PC-3 (cell line): ENCODE data around the gene CDC42BPB. TPM values are rescaled to one million over a fixed set of nuclear protein-coding genes. Genes with fewer than 3 reads are reported as not detected.

Source experiments
- ATAC-seq: fragments of 200-7000 bp; cut with Tn5 transposase; 2 replicates; pipeline ENCODE4 v1.9.1; 2020; ENCODE audit warnings: mild to moderate bottlenecking, moderate library complexity
- Bru-seq: library from RNA; stranded (reverse); fragments of 400-500 nt; gene quantifications from one replicate; lab custom pipeline; 2021; lab: Mats Ljungman, UMichigan
- BruChase-seq, 2 experiments: library from RNA; stranded (reverse); fragments of 400-500 nt; gene quantifications; one replicate each; lab custom pipeline; 2021; lab: Mats Ljungman, UMichigan
- BruUV-seq: library from RNA; stranded (reverse); fragments of 400-500 nt; replicated peaks from 2 replicates; lab custom pipeline; 2021; lab: Mats Ljungman, UMichigan
- CTCF ChIA-PET: fragments of 300-600 bp; sonication (Branson Sonifier 250); formaldehyde crosslinking; loops from one replicate; lab custom pipeline; 2022; ENCODE audit warnings: antibody characterized with exemption; lab: Charles Lee
- POLR2A ChIA-PET: fragments of 300-600 bp; sonication (Branson Sonifier 250); formaldehyde crosslinking; loops from one replicate; lab custom pipeline; 2022; ENCODE audit warnings: antibody characterized with exemption; ENCODE audit not compliant: unreplicated experiment; lab: Charles Lee
- DNase-seq: peaks from one replicate; pipeline ENCODE4 v3.0.0-alpha.2; 2015
- H2AFZ ChIP-seq: fragments of 300-600 bp; sonication (generic); 2 replicates; pipeline ENCODE4 v1.6.0; 2016; ENCODE audit warnings: antibody characterized with exemption, low read length
- H3F3A ChIP-seq: fragments of 300-600 bp; sonication (generic); one replicate; pipeline ENCODE4 v1.6.0; 2017; ENCODE audit warnings: antibody characterized with exemption, low read length, control low read depth, mild to moderate bottlenecking; ENCODE audit not compliant: unreplicated experiment
- H3K27ac ChIP-seq: fragments of 300-600 bp; sonication (generic); 2 replicates; pipeline ENCODE4 v1.5.1; 2016; ENCODE audit warnings: mild to moderate bottlenecking, low read length
- H3K27me3 ChIP-seq: fragments of 300-600 bp; sonication (generic); 2 replicates; pipeline ENCODE4 v1.6.1; 2016; ENCODE audit warnings: low read length, mixed read lengths
- H3K36me3 ChIP-seq: fragments of 300-600 bp; sonication (generic); 2 replicates; pipeline ENCODE4 v1.6.1; 2016; ENCODE audit warnings: low read depth, mixed run types, low read length, mixed read lengths
- H3K4me1 ChIP-seq: fragments of 300-600 bp; sonication (generic); 2 replicates; pipeline ENCODE4 v1.5.1; 2016; ENCODE audit warnings: low read length; ENCODE audit not compliant: insufficient read depth
- H3K4me2 ChIP-seq: fragments of 300-600 bp; sonication (generic); 2 replicates; pipeline ENCODE4 v1.6.0; 2016; ENCODE audit warnings: low read length
- H3K4me3 ChIP-seq: fragments of 300-600 bp; sonication (generic); 2 replicates; pipeline ENCODE4 v1.5.1; 2016; ENCODE audit warnings: mild to moderate bottlenecking, low read length, mixed read lengths
- H3K79me2 ChIP-seq: fragments of 300-600 bp; sonication (generic); 2 replicates; pipeline ENCODE4 v1.6.1; 2017; ENCODE audit warnings: low read length, mixed read lengths
- H3K9ac ChIP-seq: fragments of 300-600 bp; sonication (generic); 2 replicates; pipeline ENCODE4 v1.6.0; 2016; ENCODE audit warnings: mild to moderate bottlenecking, low read length
- H3K9me2 ChIP-seq: fragments of 300-600 bp; sonication (generic); replicated peaks from 2 replicates; pipeline ENCODE4 v1.6.1; 2016; ENCODE audit warnings: mixed run types, low read length, mixed read lengths
- H3K9me3 ChIP-seq: fragments of 300-600 bp; sonication (generic); 2 replicates; pipeline ENCODE4 v1.6.1; 2016; ENCODE audit warnings: low read length, mixed read lengths
- H4K20me1 ChIP-seq: fragments of 300-600 bp; sonication (generic); 2 replicates; pipeline ENCODE4 v1.6.1; 2016; ENCODE audit warnings: low read length, mixed read lengths
- CTCF ChIP-seq: fragments of 300-600 bp; sonication (generic); conservative IDR thresholded peaks from 2 replicates; pipeline ENCODE4 v1.5.1; 2017; ENCODE audit warnings: antibody characterized with exemption, low read depth, mild to moderate bottlenecking, low read length
- EZH2 ChIP-seq: fragments of 300-600 bp; sonication (generic); IDR thresholded peaks from one replicate; pipeline ENCODE4 v1.6.1; 2017; ENCODE audit warnings: antibody characterized with exemption, mild to moderate bottlenecking, low read length; ENCODE audit not compliant: unreplicated experiment
- EZH2phosphoT487 ChIP-seq: fragments of 300-600 bp; sonication (generic); IDR thresholded peaks from 2 replicates; pipeline ENCODE4 v1.6.1; 2018; ENCODE audit warnings: mild to moderate bottlenecking, antibody characterized with exemption, low read length, borderline replicate concordance
- intact Hi-C: fragments of 100-400 bp; cut with micrococcal nuclease; formaldehyde crosslinking; loops from 2 replicates; pipeline ENCODE4 v1.9.0; 2023
- long read RNA-seq: library from polyadenylated mRNA; unstranded; transcript quantifications from one replicate; pipeline ENCODE4 v2.0.0, GENCODE V29; 2021; ENCODE audit not compliant: unreplicated experiment
- total RNA-seq: library from RNA; depleted of rRNA; stranded (reverse); fragments of >200 nt; gene quantifications from 2 replicates; pipeline ENCODE4 v1.2.3, GENCODE V29; 2014; rRNA removed

The CDC42BPB gene, protein sequence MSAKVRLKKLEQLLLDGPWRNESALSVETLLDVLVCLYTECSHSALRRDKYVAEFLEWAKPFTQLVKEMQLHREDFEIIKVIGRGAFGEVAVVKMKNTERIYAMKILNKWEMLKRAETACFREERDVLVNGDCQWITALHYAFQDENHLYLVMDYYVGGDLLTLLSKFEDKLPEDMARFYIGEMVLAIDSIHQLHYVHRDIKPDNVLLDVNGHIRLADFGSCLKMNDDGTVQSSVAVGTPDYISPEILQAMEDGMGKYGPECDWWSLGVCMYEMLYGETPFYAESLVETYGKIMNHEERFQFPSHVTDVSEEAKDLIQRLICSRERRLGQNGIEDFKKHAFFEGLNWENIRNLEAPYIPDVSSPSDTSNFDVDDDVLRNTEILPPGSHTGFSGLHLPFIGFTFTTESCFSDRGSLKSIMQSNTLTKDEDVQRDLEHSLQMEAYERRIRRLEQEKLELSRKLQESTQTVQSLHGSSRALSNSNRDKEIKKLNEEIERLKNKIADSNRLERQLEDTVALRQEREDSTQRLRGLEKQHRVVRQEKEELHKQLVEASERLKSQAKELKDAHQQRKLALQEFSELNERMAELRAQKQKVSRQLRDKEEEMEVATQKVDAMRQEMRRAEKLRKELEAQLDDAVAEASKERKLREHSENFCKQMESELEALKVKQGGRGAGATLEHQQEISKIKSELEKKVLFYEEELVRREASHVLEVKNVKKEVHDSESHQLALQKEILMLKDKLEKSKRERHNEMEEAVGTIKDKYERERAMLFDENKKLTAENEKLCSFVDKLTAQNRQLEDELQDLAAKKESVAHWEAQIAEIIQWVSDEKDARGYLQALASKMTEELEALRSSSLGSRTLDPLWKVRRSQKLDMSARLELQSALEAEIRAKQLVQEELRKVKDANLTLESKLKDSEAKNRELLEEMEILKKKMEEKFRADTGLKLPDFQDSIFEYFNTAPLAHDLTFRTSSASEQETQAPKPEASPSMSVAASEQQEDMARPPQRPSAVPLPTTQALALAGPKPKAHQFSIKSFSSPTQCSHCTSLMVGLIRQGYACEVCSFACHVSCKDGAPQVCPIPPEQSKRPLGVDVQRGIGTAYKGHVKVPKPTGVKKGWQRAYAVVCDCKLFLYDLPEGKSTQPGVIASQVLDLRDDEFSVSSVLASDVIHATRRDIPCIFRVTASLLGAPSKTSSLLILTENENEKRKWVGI (N-terminal part only)
- 73.0 and 89.2 TPM in 2 replicates for total RNA-seq
- Bru-seq, nascent RNA = percentile 82 among the genes with signal in this experiment
- percentile 83 among the genes with signal in this experiment for BruChase-seq, experiment 1, labeled RNA remaining after a 6-hour chase
- BruChase-seq, experiment 2, labeled RNA remaining after a 2-hour chase = percentile 81 among the genes with signal in this experiment
- long read RNA-seq, partial matches to known transcripts = 45 of 59 reads
- long read RNA-seq, other reads (novel, unspliced or antisense) = 14 of 59 reads

DNA sequence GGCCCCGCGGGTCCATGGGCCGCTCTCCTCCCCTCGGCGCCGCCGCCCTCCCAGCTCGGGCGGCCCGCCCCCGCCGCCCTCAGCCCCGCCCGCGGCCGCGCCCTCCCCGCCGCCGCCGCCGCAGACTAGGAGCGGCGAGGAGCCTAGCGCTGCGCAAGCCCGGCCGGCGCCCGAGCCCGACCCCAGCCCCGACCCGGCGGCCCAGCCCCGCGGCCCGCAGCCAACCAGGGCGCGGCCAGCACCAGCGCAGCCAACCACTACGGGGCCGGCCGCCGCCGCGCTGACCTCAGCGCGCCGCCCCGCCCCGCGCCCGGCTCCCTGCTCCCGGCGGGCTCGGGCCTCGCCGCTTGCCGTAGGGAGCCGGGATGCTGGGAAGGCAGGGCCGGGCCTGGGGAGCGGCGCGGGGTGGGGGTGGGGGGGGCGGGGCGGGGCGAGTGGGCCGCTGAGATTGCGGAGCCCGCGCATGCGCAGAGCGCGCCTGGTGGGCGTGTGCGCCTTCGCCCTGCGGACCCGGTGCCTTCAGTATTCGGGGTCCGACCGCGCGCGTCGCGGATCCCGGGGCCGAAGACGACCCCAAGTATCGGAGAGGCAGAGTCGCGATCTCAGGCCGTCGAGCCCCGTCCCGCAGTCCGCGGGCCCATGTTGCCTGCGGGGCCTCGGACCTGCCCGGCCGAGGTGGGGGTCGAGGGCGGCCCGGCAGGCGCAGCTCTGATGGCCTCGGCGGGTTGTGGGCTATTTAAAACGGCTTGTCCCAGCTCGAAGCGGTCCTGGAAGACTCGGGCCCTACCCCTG, at the start of gene CDC42BPB:
TSS of gene CDC42BPB (minus strand) at position 178 of the 792 bp plus-strand sequence. CDS start 376 bp downstream, outside the sequence.
- Histone ChIP-seq H3K36me3 (no peaks in the 10 kb centered on the region), H3K9me2 (no peaks in the 10 kb centered on the region), H3K27ac (peak within 1 kb of the TSS; percentile 47), H3K79me2 (peaks cover 66% of the 10 kb centered on the region), H2AFZ (peak within 1 kb of the TSS; percentile 97), H3K4me2 (peak within 1 kb of the TSS; percentile 100), H4K20me1 (peaks cover 23% of the 10 kb centered on the region), H3K4me1 (peaks cover 20% of the 10 kb centered on the region; the same call in 1 of the 2 replicates), H3K4me3 (peak within 1 kb of the TSS; percentile 97), H3K27me3 (no peaks in the 10 kb centered on the region), H3F3A (no peaks in the 10 kb centered on the region), H3K9ac (peak within 1 kb of the TSS; percentile 92), H3K9me3 (no peaks in the 10 kb centered on the region)
- no TSS peak for BruUV-seq
- no peak for TF ChIP-seq EZH2phosphoT487
- TF ChIP-seq CTCF = no peak
- TF ChIP-seq EZH2 = no peak
- peak; percentile 90 for ATAC-seq
- CTCF ChIA-PET = interaction anchor here (0.6 kb wide), 1 partner anchor 17 kb away, joined by 3 read pairs; no protein-coding TSS in a partner anchor
- peak; percentile 95 for DNase-seq
- intact Hi-C loops = loop anchor here (2.0 kb wide), 1 partner anchor 27 kb away; no protein-coding TSS in a partner anchor
- POLR2A ChIA-PET = interaction anchor here (0.5 to 0.7 kb wide), 2 partner anchors 14 to 26 kb away, joined by 3 to 4 read pairs; no protein-coding TSS in a partner anchor

- no peaks in the 10 kb centered on the region for H3K36me3 ChIP-seq
- no peaks in the 10 kb centered on the region for H3K79me2 ChIP-seq
- no peak overlapping the region for H2AFZ ChIP-seq
- DNase-seq (peak; percentile 55), ATAC-seq (peak; percentile 14; the same call in 1 of the 2 replicates)
- BruUV-seq = no TSS peak
- H3K9ac ChIP-seq = no peak overlapping the region
- CTCF ChIA-PET = interaction anchor here (0.6 to 1.8 kb wide), 11 partner anchors 10 to 185 kb away, joined by 3 to 12 read pairs (median 5); no protein-coding TSS in a partner anchor
- H3K27me3 ChIP-seq = peaks cover 7% of the 10 kb centered on the region; the same call in 1 of the 2 replicates
- intact Hi-C loops = loop anchor here (1.0 to 5.0 kb wide), 3 partner anchors 37 to 187 kb away; no protein-coding TSS in a partner anchor
- no peaks in the 10 kb centered on the region for H3K9me3 ChIP-seq
- TF ChIP-seq EZH2 (no peak), CTCF (peak; percentile 57)
- H3K4me2 ChIP-seq = 0 out of 2 replicates have a peak overlapping the region, but pooled peaks have one; percentile 83
- no peaks in the 10 kb centered on the region for H4K20me1 ChIP-seq
- H3F3A ChIP-seq = no peaks in the 10 kb centered on the region
- H3K9me2 ChIP-seq = no peaks in the 10 kb centered on the region
- H3K27ac ChIP-seq = no peak overlapping the region
- H3K4me3 ChIP-seq = no peak overlapping the region
- POLR2A ChIA-PET = interaction anchor here (0.6 kb wide), 1 partner anchor 112 kb away, joined by 9 read pairs; no protein-coding TSS in a partner anchor
- peaks cover 27% of the 10 kb centered on the region for H3K4me1 ChIP-seq
Observed at GRCh38 chr14:103105580-103106150, 48.3 kb upstream of the CDC42BPB start.
